Esophagus squamous epithelium (tissue), 4 donors: Measurements from ENCODE around the gene CCDC146.
"Not testable (repeated sequence)": the region's sequence is repeated elsewhere in the genome, so short reads cannot be mapped to it uniquely, and the experiment has no call there.

Source experiments
- CTCF ChIP-seq, 6 experiments: fragments of 450-650 bp in 4 of 6; fragments of 200-600 bp in 2 of 6; sonication (generic) in 2 of 6; IDR thresholded peaks; one replicate each; pipeline ENCODE4 v1.5.1; 2016 to 2019; ENCODE audit warnings: antibody characterized with exemption in 6 of 6, mild to moderate bottlenecking in 4 of 6, moderate library complexity in 4 of 6
- POLR2A ChIP-seq, 4 donors: fragments of 450-650 bp; IDR thresholded peaks; one replicate each; pipeline ENCODE4 v1.6.1; 2017; ENCODE audit warnings: antibody characterized with exemption in 4 of 4, mild to moderate bottlenecking in 4 of 4, moderate library complexity in 3 of 4

- TF ChIP-seq CTCF, POLR2A (IDR thresholded peaks at IDR 0.05): not testable (repeated sequence)
Observed at GRCh38 chr7:77127009-77127408, 4.6 kb downstream of the CCDC146 start.
